Aorta (tissue), 5 donors: ENCODE results near the gene TCF19. TPM values are rescaled to one million over a fixed set of nuclear protein-coding genes. Genes with fewer than 3 reads are reported as not detected.
A peak's percentile ranks its signal among the peaks of the same experiment; 100 is the strongest.

Source experiments
- ATAC-seq: fragments of 200-7000 bp; cut with Tn5 transposase; one replicate; pipeline ENCODE4 v1.9.1; 2022; ENCODE audit warnings: moderate library complexity; ENCODE audit not compliant: low FRiP score
- DNase-seq, 2 donors: peaks; one replicate each; pipeline ENCODE4 v3.0.0-alpha.2; 2020
- H3K27ac ChIP-seq, 2 donors: one replicate each; pipeline ENCODE4 v1.5.1; 2013; ENCODE audit warnings: low read length in 2 of 2, mild to moderate bottlenecking in 2 of 2, moderate library complexity in 2 of 2, control low read depth in 1 of 2, inconsistent platforms in 1 of 2, low read depth in 1 of 2
- H3K27me3 ChIP-seq, 2 donors: one replicate each; pipeline ENCODE4 v1.6.1; 2013; ENCODE audit warnings: control low read depth in 1 of 2, low read length in 1 of 2, mild to moderate bottlenecking in 1 of 2, moderate library complexity in 1 of 2; ENCODE audit not compliant: insufficient read depth in 2 of 2, control insufficient read depth in 1 of 2
- H3K36me3 ChIP-seq, 2 donors: one replicate each; pipeline ENCODE4 v1.6.1; 2013; ENCODE audit warnings: control low read depth in 1 of 2, low read length in 1 of 2, mild to moderate bottlenecking in 1 of 2; ENCODE audit not compliant: insufficient read depth in 2 of 2, control insufficient read depth in 1 of 2
- H3K4me1 ChIP-seq, 2 donors: one replicate each; pipeline ENCODE4 v1.6.1; 2013; ENCODE audit warnings: low read length in 2 of 2, control low read depth in 1 of 2, mild to moderate bottlenecking in 1 of 2, moderate library complexity in 1 of 2; ENCODE audit not compliant: insufficient read depth in 2 of 2, control insufficient read depth in 1 of 2
- H3K4me3 ChIP-seq, 2 donors: one replicate each; pipeline ENCODE4 v1.5.1; 2013; ENCODE audit warnings: low read length in 2 of 2, control low read depth in 1 of 2, mild to moderate bottlenecking in 1 of 2
- H3K9me3 ChIP-seq: one replicate; pipeline ENCODE4 v1.6.1; 2013; ENCODE audit warnings: mild to moderate bottlenecking, low read length; ENCODE audit not compliant: control insufficient read depth
- WGBS, 2 donors: extraction: QIAGEN DNeasy Blood & Tissue Kit; methylation state at CpG; one replicate each; pipeline ENCODE4 v1.1.7; 2013; 5-methylcytosine and 5-hydroxymethylcytosine counted together
- intact Hi-C, 2 donors: fragments of 100-400 bp; cut with DNase I; formaldehyde crosslinking; loops; one replicate each; pipeline versions ENCODE4 v1.14.2 to v1.15.0; 2022
- polyA plus RNA-seq, 2 donors: library from polyadenylated mRNA; stranded (reverse); fragments of 200-250 nt; gene quantifications; one replicate each; pipeline ENCODE4 v1.2.3, GENCODE V29; 2013
- total RNA-seq, 2 donors: library from RNA; stranded (reverse); fragmentation: NEBNext Ultra II Directional; extraction: Animal tissue kit (Norgen Biotek cat#: 25700); gene quantifications; one replicate each; pipeline ENCODE4 v1.2.1, GENCODE V29; 2021
- donor health status: healthy with polysubstance abuse.
- donor health status: Bipolar disorder and iron deficiency.
- donor health status: DM: no; HTN: no; CAD: no.
- donor health status: DM: no; HTN: no; CAD: no.
- donor health status: DM: yes; HTN: yes; CAD: no.

The TCF19 gene
- total and polyA plus RNA-seq, 4 donors, result 3.1 to 8.3 (median 3.8) TPM

DNA sequence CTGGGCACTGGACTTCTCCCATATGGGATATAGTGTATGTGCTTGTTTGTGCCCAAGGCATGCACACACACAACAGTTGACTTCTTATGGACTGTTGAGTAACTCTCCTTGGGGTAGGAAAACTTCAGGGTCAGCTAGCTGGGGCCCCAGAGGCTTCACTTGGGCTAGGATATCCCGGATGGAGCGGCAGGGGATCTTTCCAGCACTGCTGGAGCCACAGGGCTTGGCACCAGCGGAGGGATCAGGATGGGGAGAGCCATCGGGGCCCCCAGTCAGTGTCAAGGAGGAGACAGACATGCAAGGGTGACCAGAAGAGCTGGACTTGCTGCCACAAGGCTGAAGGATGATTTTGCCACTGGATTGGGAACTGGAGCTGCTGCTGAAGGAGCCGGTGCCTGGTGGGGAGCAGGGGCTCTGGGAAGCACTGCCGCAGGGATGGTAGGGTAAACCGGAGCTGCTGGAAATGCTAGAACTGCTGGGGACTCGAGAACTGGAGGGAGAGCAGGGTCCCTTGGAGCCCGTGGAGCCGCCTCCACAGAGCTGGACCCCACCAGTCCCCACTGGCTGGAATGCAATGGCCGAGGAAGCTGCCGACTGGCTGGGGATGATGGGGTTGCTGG, 42.3 kb upstream of the TCF19 start:
- H3K36me3 ChIP-seq, result no peaks in the 10 kb centered on the region
- peak; percentile 32 to 60 for DNase-seq
- 96 to 98% methylated on average over 12 of the region's 12 CpGs for WGBS, 2 donors
- no peaks in the 10 kb centered on the region for H3K27me3 ChIP-seq
- intact Hi-C loops, result no loop called here
- H3K27ac ChIP-seq, result no peak overlapping the region
- H3K9me3 ChIP-seq, result no peaks in the 10 kb centered on the region
- peaks cover 0 to 7% of the 10 kb centered on the region in 2 donors for H3K4me1 ChIP-seq
- ATAC-seq, result no peak
- no peak overlapping the region for H3K4me3 ChIP-seq

DNA sequence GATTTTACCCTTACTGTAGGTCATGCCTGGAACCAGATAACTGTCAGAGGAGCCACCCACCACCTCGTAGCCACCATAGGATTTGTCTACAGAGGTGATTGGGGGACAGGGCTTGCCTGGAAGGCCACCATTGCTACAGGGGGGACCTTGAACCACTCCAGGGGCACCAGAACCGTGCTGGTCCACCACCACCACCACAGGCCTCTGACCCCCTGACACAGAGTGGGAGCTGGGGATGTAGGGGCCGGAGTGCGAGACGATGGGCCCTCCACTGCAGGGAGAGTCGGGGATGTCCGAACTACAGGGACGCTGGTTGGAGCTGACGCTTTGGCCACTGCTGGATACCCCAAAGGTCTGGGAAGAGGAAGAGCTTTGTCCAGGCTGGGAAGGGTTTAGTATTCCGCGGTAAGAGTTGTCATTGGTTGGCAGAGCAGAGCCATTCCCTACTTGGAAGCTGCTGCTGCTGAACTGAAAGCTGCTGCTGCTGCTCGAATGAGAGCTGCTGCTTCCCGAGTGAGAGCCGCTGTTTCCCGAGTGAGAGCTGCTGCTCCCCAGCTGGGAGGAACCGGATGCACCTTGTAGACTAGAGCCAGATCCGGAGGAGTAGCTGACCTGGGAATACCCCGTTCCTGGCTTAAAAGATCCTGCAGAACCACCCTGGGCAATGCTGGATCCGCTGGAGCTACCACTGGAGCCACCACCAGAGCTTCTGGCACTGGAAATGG, 41.6 kb upstream of the TCF19 start:
- no peak overlapping the region for H3K4me3 ChIP-seq
- intact Hi-C loops, result no loop called here
- H3K27me3 ChIP-seq, result no peaks in the 10 kb centered on the region
- no peaks in the 10 kb centered on the region for H3K36me3 ChIP-seq
- WGBS, 2 donors, result 79 to 86% methylated on average over 19 of the region's 19 CpGs
- no peaks in the 10 kb centered on the region for H3K9me3 ChIP-seq
- H3K4me1 ChIP-seq, result peaks cover 0 to 7% of the 10 kb centered on the region in 2 donors
- DNase-seq, result peak; percentile 45 to 69
- no peak for ATAC-seq
- no peak overlapping the region for H3K27ac ChIP-seq

DNA sequence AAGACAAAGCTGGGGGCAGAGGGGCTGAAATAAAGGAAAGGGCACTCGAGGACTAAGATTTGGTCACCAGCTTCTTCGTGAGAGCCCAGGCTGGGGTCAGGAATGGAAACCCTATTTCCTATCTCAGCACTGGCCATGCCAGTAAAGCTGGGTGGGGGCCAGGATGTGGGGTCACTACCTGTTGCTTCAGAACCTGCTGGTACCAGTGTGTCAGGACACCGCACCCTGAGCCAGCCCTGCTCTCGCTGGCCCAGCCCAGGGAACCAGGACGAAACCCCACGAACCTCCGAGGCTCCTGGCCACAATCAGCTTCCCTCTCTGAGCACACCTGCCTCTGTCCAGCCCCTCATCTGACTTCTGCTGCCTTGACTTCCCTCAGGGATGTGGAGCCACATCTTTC, 40.2 kb upstream of the TCF19 start:
- H3K4me1 ChIP-seq, result peaks cover 0 to 7% of the 10 kb centered on the region in 2 donors
- no peaks in the 10 kb centered on the region for H3K36me3 ChIP-seq
- H3K27ac ChIP-seq, result no peak overlapping the region
- H3K4me3 ChIP-seq, result no peak overlapping the region
- DNase-seq, result peak; percentile 40 to 54
- ATAC-seq, result no peak
- intact Hi-C loops, result no loop called here
- H3K9me3 ChIP-seq, result no peaks in the 10 kb centered on the region
- 96 to 97% methylated on average over 7 of the region's 7 CpGs for WGBS, 2 donors
- no peaks in the 10 kb centered on the region for H3K27me3 ChIP-seq

DNA sequence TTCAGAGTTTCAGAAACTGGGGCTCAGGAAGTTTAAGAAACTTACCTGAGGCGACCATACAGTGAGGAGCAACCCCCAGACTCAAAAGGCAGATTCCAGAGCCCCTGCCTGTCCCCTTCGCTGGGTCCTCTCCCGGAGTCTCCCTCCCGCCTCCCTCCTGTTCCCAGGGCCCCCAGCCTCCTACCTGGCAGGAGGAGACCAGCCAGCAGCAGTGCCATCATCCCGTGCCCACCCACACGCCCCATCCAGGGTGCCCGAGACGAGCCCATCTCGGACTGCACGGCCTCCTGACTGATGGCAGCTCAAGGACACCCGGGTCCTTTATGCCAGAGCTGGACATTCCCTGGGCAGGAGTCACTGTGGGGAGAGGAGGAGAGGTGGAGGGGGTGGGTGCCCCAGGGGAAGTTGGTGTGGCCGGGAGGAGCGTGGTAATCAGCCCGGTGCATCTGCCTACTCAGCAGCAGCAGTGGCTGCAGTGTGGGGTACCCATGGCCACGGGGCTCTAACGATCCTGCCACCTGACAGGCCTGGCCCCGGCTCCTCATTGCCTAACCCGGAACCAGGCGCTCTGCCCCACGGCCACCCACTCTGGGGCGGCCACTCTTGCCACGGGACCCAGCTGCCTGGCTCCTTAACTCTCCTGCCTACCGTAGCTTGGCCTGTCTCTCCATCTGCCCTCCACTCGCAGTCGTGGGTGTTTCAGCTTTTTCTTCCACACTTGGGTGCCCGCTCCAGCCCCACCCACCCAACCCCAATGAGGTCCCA, 38.1 kb upstream of the TCF19 start, which contains the start of gene CDSN:
CDSN (minus strand) TSS at position 296 of the 765 bp plus-strand sequence; CDS start at position 269, 27 bp downstream.
- Histone ChIP-seq H3K27ac (no peak within 1 kb of the TSS), H3K4me3 (no peak within 1 kb of the TSS), H3K4me1 (peaks cover 0 to 3% of the 10 kb centered on the region in 2 donors), H3K27me3 (no peaks in the 10 kb centered on the region), H3K9me3 (no peaks in the 10 kb centered on the region), H3K36me3 (no peaks in the 10 kb centered on the region)
- intact Hi-C loops, result no loop called here
- DNase-seq (no peak), ATAC-seq (no peak)
- WGBS, 2 donors, result 91 to 93% methylated on average over 26 of the region's 26 CpGs

DNA sequence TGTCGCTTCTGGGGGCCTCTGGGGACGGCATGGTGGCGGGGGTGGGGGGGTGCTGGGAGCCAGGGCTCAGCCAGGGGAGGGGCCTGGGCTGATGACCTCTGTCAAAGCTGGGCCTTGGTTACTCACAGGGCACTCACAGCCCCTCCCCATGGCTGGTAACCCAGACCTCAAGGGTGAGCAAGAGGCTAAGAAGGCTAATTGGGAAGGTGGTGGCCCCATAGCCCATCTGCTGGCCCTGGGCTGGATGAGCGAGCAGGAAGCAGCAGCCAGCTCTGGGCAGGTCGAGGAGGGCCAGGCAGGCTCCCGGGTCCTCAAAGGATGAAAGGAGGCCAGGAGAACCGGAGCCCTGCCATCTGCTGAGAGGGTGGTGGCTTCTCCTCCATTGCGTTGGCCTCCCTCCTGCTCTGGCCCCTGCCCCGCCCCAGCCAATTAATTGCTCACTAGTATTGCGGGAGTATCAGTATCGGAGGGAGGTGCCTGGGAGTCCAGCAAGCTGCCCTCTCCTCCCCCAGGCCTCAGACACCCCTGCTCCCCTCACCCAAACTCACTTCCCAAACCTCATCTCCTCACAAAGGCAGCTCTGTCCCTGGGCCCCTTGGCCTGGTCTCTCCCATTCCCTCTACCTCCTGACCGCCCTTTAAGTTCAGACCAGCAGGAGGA, 37.1 kb upstream of the TCF19 start:
- Histone ChIP-seq H3K27ac (no peak overlapping the region), H3K27me3 (no peaks in the 10 kb centered on the region), H3K4me1 (no peaks in the 10 kb centered on the region), H3K36me3 (no peaks in the 10 kb centered on the region), H3K4me3 (no peak overlapping the region), H3K9me3 (no peaks in the 10 kb centered on the region)
- intact Hi-C loops, result no loop called here
- no peak for DNase-seq
- ATAC-seq, result no peak
- 94% methylated on average over 11 to 12 of the region's 12 CpGs for WGBS, 2 donors

DNA sequence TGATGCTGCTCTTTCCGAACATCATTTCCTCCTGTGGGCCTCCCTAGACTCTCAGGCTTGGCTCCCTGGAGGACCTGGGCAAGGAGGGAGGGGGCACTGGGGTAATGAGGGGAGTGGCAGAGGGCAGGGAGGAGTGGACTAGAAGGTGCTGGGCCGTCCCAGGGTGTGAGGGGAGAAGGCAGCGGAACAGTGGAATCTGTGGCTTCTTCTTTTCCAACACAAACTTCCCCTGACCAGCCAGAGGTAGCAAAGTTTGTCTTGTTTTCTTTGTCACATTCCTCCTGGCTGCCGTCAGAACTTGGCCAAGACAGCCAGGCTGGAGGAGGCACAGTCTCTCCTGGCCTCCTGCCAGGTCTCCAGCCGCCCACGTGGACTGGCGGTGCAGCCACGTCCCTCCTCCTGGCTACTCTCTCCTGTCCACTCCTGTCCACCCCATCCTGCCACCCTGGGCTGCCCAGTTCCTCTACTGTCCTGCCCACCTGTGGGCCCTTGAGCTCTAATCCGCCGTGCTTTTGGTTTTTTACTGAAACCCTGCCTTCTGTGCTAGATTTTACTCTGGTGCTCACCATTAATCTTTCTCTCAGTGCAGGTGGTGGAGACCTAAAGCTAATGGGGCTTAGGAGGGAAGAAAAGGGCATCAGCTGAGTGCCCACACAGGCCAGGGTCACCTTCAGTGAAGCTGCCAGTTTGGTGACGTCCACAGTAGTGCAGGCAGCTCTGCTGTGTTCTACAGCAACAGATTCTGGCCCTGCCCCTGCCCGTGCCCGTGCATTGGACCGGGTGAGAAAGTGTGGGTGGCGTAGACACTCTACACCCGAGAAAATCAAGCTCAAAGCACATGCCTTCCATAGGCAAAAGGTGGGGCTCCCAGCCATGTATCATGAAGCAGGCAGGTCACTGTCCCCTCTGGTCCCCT, 35.3 kb upstream of the TCF19 start:
- DNase-seq, result peak; percentile 91 to 93

GRCh38 chr6:31125162-31125561, 33.2 kb upstream of the TCF19 start:
- no peak for DNase-seq
- H3K36me3 ChIP-seq, result no peaks in the 10 kb centered on the region
- intact Hi-C loops, result no loop called here
- H3K27ac ChIP-seq, result no peak overlapping the region
- H3K27me3 ChIP-seq, result no peaks in the 10 kb centered on the region
- WGBS, 2 donors, result 78 to 86% methylated on average over 8 of the region's 8 CpGs
- no peak for ATAC-seq
- H3K9me3 ChIP-seq, result no peaks in the 10 kb centered on the region
- H3K4me3 ChIP-seq, result no peak overlapping the region
- no peaks in the 10 kb centered on the region for H3K4me1 ChIP-seq

More for the DNA sequence above, 35.3 kb upstream of the TCF19 start:
- WGBS, 2 donors, result 10 to 13% methylated on average over 15 to 16 of the region's 16 CpGs
- Histone ChIP-seq H3K27ac (peak overlapping the region in 1 of 2 donors; percentile 49), H3K4me3 (no peak overlapping the region), H3K27me3 (no peaks in the 10 kb centered on the region), H3K9me3 (no peaks in the 10 kb centered on the region), H3K4me1 (no peaks in the 10 kb centered on the region), H3K36me3 (no peaks in the 10 kb centered on the region)
- intact Hi-C loops, result no loop called here
- ATAC-seq, result peak; percentile 80
